ENCODE results near the gene SLC18A3. TPM values are rescaled to one million over a fixed set of nuclear protein-coding genes. Genes with fewer than 3 reads are reported as not detected.
A peak's percentile ranks its signal among the peaks of the same experiment; 100 is the strongest.

The SLC18A3 gene
- total RNA-seq, 1 donor from 2014 or later, result not detected

DNA sequence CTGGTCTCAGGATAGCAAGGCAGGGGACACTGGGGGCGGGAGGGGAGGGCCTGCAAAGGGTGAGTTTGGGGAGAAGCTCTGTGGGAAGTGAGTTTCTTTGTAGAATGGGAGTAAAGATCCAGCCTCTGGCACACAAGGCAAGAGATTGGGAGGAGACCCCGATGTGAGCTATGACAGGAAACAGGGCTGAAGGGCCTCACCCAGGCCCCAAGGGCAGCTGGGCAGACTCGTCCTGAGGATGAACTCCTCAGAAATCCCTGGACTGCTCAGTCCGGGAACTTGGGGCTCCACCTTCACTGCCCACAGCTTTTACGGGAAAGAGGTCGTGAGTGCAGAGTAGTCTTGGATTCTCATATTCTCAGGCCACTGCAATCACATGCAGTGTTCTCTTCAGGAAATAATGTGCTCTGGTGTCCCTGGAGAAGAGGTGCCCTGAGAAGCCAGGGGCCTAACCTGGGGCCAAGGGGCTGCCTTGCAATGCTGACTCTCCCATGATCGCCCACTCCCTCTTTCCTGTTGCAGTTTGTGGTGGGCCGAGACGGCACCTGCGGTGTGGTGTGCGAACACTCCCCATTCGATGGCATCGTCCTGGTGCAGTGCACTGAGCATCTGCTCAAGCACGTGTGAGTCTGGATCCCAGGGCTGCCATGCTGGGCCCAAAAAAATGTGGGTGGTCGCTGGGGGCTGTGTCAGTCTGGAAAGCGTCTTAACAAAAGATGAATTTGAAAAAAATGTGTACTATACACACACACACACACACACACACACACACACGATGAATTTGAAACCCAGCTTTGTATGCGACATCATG is 38.1 kb downstream of the SLC18A3 start:
- intact Hi-C loops (cut with micrococcal nuclease), result no loop called here
- H3K27ac Mint-ChIP-seq, result peak overlapping the region; percentile 52
- H3K9me3 Mint-ChIP-seq, result no peaks in the 10 kb centered on the region
- no peak overlapping the region for H3K4me3 Mint-ChIP-seq
- H3K36me3 Mint-ChIP-seq (ENCODE audit: low read depth), result no peaks in the 10 kb centered on the region
- DNase-seq (ENCODE audit: low spot score), result no peak
- H3K4me1 Mint-ChIP-seq (ENCODE audit: low read depth), result peaks cover 17% of the 10 kb centered on the region
- peaks cover 1% of the 10 kb centered on the region for H3K27me3 Mint-ChIP-seq (ENCODE audit: insufficient read depth)

DNA sequence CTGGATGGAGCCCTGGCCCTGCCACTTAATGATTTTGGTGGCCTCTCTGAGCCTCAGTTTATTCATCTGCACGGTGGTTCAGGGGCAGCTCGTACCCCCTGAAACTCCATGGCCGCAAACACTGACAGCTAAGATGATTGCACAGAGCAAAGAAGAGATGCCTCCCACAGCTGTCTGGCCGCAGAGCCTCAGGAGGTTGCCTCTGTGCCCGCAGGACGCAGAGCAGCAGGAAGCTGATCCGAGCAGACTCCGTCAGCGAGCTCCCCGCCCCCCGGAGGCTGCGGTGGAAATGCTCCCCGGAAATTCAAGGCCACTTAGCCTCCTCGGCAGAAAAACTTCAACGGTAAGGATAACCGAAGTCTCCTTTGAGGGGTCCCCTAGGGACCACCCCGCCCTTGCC is 39.2 kb downstream of the SLC18A3 start:
- no peaks in the 10 kb centered on the region for H3K36me3 Mint-ChIP-seq (ENCODE audit: low read depth)
- no peak overlapping the region for H3K4me3 Mint-ChIP-seq
- peaks cover 1% of the 10 kb centered on the region for H3K27me3 Mint-ChIP-seq (ENCODE audit: insufficient read depth)
- intact Hi-C loops (cut with micrococcal nuclease), result no loop called here
- peak; percentile 32 for DNase-seq (ENCODE audit: low spot score)
- H3K9me3 Mint-ChIP-seq, result no peaks in the 10 kb centered on the region
- H3K4me1 Mint-ChIP-seq (ENCODE audit: low read depth), result peaks cover 17% of the 10 kb centered on the region
- no peak overlapping the region for H3K27ac Mint-ChIP-seq

DNA sequence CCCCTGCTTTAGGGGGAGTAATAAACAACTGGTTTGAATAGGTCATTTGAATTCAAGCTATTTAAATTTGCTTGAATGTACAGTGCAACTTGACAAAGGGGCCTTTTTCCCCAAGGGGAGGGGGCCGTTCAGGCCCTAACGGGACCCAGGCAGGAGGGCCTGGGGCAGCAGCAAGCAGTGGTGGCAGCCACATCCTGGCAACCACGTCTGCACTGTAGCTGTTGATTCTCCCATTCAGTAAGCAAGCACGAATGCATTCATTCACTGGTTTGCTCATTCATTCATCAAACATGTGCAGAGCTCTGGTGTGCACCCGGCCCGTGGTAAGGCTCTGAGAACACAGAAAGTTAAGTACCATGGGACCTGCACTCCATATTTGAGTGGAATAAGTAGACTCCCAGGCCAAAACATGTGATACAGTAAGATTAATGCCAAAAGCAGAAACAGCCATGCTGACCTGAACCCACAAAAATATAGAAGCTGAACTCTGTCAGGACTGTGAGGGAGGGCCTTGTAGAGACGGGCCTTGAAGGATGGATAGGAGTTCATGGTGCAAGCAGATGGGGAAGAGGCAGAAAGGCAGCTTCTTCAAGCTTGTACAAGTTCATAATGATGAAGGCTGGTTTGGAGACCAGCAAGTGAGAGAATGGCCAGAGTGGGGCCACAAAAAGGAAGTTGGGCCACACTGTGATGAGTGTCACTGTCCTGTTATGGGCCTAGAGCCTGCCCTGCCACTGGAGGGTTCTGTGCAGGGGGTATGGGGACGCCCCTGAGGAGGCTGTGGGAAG is 40.0 kb downstream of the SLC18A3 start:
- Mint-ChIP-seq H3K36me3 (ENCODE audit: low read depth) (no peaks in the 10 kb centered on the region), H3K4me1 (ENCODE audit: low read depth) (peaks cover 17% of the 10 kb centered on the region), H3K27ac (no peak overlapping the region), H3K4me3 (no peak overlapping the region), H3K27me3 (ENCODE audit: insufficient read depth) (peaks cover 1% of the 10 kb centered on the region), H3K9me3 (no peaks in the 10 kb centered on the region)
- no peak for DNase-seq (ENCODE audit: low spot score)
- intact Hi-C loops (cut with micrococcal nuclease), result no loop called here

DNA sequence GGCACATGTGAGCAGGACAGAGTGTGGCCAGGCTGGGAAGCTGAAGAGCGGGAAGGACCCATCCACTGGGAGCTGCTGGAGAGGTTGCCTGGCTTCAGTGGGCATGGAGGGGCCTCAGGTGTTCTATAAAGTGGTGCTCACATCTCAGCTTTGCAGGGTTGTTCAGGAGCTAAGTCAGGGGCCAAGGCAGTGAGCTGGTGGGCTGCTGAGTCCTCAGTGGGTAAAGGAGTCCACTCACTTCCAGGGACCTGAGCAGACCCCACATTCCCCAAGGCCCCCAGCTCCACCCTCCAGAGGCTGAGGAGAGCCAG is 40.6 kb downstream of the SLC18A3 start:
- DNase-seq (ENCODE audit: low spot score), result no peak
- no peaks in the 10 kb centered on the region for H3K9me3 Mint-ChIP-seq
- no peak overlapping the region for H3K4me3 Mint-ChIP-seq
- intact Hi-C loops (cut with micrococcal nuclease), result no loop called here
- no peaks in the 10 kb centered on the region for H3K36me3 Mint-ChIP-seq (ENCODE audit: low read depth)
- peaks cover 17% of the 10 kb centered on the region for H3K4me1 Mint-ChIP-seq (ENCODE audit: low read depth)
- peaks cover 1% of the 10 kb centered on the region for H3K27me3 Mint-ChIP-seq (ENCODE audit: insufficient read depth)
- H3K27ac Mint-ChIP-seq, result no peak overlapping the region

DNA sequence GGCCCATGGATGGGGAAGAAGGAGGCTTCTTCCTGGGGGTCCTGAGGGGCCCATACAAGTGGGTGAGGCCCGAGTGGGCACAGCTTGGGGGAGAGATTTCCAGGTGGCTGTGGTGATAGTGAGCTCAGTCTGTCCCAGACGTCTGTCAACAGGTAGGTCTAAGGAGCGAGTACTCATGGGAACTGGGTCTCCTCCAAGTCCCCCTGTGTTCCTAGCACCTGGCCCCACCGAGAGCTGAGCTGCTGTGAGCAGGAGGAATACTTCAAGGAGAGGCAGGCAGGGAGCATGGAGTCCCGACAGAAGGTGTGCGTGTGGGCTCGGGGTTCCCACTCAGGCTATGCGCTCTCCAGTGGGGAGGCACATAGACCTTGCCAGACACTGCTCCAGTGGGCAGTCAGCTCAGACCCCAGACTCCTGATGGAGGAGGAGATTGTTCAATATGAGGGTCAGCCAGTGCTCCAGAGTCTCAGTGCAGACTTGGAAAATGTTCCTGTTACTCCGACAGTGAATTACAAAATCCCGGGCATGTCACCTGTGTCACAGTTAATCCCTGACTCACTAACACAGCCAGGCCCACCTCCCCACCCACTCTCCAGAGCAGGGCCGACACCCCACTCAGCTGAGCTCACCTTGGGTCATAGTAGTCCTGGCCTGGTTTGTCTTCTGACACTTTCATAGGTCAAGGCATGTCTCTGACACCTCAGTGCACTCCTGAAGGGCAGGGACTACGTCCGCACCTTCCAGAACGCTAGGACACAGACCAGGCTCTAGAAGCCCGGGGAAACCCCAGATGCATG is 41.1 kb downstream of the SLC18A3 start:
- peaks cover 17% of the 10 kb centered on the region for H3K4me1 Mint-ChIP-seq (ENCODE audit: low read depth)
- intact Hi-C loops (cut with micrococcal nuclease), result no loop called here
- no peak for DNase-seq (ENCODE audit: low spot score)
- H3K27ac Mint-ChIP-seq, result no peak overlapping the region
- peaks cover 1% of the 10 kb centered on the region for H3K27me3 Mint-ChIP-seq (ENCODE audit: insufficient read depth)
- H3K9me3 Mint-ChIP-seq, result no peaks in the 10 kb centered on the region
- H3K36me3 Mint-ChIP-seq (ENCODE audit: low read depth), result no peaks in the 10 kb centered on the region
- no peak overlapping the region for H3K4me3 Mint-ChIP-seq

DNA sequence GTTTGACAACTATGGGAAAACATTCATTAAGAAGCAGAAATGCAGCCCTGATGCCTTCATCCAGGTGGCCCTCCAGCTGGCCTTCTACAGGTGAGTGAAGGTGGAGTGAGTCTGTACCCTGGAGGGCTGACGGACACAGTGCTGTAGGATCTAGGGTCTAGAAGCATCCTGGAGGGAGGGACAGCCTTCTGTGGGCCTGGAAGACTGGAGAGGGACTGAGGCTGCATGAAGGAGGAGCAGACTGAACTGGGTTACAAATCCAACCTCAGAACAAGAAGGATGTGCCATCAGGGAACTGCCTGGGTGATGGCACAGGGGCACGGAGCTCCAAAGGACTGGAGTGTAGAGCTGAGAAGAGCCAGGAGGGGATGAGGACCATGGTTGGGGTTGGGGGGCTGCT is 41.8 kb downstream of the SLC18A3 start:
- H3K9me3 Mint-ChIP-seq, result no peaks in the 10 kb centered on the region
- H3K4me3 Mint-ChIP-seq, result no peak overlapping the region
- peaks cover 1% of the 10 kb centered on the region for H3K27me3 Mint-ChIP-seq (ENCODE audit: insufficient read depth)
- no peaks in the 10 kb centered on the region for H3K36me3 Mint-ChIP-seq (ENCODE audit: low read depth)
- no peak overlapping the region for H3K27ac Mint-ChIP-seq
- intact Hi-C loops (cut with micrococcal nuclease), result no loop called here
- H3K4me1 Mint-ChIP-seq (ENCODE audit: low read depth), result peaks cover 17% of the 10 kb centered on the region
- DNase-seq (ENCODE audit: low spot score), result no peak

DNA sequence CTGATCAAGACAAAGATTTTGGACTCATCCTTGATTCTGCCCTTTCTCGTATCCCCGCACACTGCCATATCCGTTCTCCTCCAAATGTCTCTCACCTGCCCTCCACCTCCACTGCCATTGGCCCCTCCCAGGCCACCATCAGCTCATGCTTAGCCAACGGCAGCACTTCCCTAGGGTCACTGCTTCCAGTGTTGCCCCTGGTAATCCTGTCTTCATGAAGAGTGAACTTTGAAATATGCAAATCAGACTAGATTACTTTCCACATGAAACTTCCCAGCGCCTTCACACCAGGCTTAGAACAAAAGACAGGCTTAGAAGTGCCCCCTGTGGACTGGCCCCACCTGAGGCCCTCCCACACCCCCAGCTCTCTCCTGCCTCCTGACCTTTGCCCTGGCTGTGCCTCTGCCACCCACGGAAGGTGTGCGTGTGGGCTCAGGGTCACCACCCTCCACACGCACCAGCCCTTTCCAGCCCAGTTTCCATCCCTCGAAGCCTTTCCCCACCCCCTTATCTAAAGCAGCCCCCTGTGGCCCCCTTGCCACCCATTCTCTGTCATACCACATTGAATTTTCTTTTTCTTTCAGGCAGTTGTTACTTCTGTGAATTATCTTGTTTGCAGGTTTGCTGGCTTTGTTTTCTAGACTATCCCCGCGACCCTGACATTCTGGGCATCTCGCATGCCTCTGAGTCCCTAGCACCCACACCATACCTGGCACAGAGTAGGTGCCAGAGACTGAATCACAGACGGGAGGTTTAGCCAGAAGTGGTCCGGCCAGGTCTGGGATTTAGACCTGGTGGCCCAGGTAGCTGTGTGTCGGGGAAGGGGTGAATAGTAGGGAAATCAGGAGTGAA is 42.5 kb downstream of the SLC18A3 start:
- no peak overlapping the region for H3K4me3 Mint-ChIP-seq
- peaks cover under 1% of the 10 kb centered on the region for H3K27me3 Mint-ChIP-seq (ENCODE audit: insufficient read depth)
- no peaks in the 10 kb centered on the region for H3K36me3 Mint-ChIP-seq (ENCODE audit: low read depth)
- DNase-seq (ENCODE audit: low spot score), result no peak
- H3K9me3 Mint-ChIP-seq, result no peaks in the 10 kb centered on the region
- intact Hi-C loops (cut with micrococcal nuclease), result no loop called here
- H3K4me1 Mint-ChIP-seq (ENCODE audit: low read depth), result peaks cover 17% of the 10 kb centered on the region
- H3K27ac Mint-ChIP-seq, result no peak overlapping the region

DNA sequence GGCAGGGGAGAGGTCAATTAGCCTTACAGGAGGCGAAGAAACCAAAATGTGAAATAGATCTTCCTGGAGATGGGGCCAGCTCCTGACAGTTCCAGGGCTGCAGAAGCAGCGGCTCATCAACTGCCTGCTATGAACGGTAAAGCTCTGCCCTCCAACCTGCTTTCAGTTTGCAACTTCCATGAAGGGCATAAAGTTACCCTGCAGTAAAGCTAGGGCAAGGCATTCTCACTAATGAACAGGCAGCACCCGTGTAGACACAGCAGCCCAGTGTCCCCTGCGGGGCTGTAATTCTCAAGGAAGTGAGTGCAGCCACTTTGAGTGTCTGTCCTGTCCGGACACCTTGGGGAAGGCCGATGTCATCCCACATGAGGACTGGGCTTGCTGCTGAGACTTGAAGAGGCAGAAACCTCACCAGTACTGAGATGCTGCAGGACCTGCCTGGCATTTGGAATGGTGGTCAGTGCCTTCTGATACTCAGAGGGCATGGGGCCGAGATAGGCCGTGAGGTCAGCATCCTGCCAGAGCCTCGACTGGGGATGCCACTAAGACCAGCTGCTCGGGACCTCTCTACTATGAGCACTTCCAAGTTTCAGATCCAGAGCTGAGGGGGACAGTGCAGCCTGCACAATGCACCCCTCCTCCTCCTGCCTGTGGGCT is 43.3 kb downstream of the SLC18A3 start:
- no peaks in the 10 kb centered on the region for H3K9me3 Mint-ChIP-seq
- DNase-seq (ENCODE audit: low spot score), result no peak
- intact Hi-C loops (cut with micrococcal nuclease), result no loop called here
- H3K36me3 Mint-ChIP-seq (ENCODE audit: low read depth), result no peaks in the 10 kb centered on the region
- peaks cover 17% of the 10 kb centered on the region for H3K4me1 Mint-ChIP-seq (ENCODE audit: low read depth)
- H3K27me3 Mint-ChIP-seq (ENCODE audit: insufficient read depth), result no peaks in the 10 kb centered on the region
- H3K4me3 Mint-ChIP-seq, result no peak overlapping the region
- no peak overlapping the region for H3K27ac Mint-ChIP-seq

DNA sequence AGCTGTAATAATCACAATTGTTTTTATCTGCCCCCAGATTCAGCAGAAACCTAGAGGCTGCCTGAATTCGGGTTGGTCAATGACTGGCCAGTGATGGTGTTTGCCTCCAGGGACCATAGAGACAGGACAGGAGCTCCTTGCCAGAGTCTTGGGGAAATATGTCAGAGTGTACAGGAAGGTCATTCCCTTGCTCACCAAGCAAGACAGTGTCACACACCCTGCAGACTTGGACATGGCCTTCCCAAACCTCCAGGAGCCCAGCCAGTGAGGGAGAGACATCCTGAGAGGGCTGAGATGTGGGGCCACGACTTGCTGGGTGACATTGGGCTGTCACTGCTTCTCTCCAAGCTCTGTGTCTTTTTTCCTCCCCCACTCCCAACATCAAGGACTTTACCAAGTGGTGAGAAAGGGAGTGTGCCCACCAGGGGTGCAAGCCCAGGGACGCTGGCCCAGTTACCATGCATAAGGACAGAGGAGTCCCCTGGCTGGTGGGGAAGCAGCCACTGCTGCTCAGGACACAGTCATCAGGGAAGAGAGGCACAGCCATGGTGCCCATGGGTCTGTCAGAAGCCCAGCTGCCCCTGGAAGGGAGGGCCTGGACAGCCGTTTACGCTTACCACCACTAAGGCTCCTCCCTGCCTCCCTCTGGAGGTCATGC is 44.1 kb downstream of the SLC18A3 start:
- H3K36me3 Mint-ChIP-seq (ENCODE audit: low read depth), result no peaks in the 10 kb centered on the region
- H3K9me3 Mint-ChIP-seq, result peaks cover 8% of the 10 kb centered on the region
- H3K4me1 Mint-ChIP-seq (ENCODE audit: low read depth), result peaks cover 13% of the 10 kb centered on the region
- no peak overlapping the region for H3K27ac Mint-ChIP-seq
- no peak for DNase-seq (ENCODE audit: low spot score)
- intact Hi-C loops (cut with micrococcal nuclease), result no loop called here
- H3K4me3 Mint-ChIP-seq, result no peak overlapping the region
- peaks cover under 1% of the 10 kb centered on the region for H3K27me3 Mint-ChIP-seq (ENCODE audit: insufficient read depth)

DNA sequence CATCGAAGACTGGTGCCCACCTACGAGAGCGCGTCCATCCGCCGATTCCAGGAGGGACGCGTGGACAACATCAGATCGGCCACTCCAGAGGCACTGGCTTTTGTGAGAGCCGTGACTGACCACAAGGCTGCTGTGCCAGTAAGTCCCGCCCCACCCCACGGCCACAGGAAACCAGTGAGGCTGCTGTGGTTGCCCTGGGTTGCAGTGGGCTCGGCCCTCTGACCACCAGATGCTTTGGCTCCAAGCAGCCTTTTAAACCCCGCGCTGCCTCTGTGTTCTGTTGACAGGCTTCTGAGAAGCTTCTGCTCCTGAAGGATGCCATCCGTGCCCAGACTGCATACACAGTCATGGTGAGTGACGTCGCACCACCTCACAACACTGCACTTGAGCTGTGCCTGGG is 45.0 kb downstream of the SLC18A3 start:
- no peak overlapping the region for H3K4me3 Mint-ChIP-seq
- H3K36me3 Mint-ChIP-seq (ENCODE audit: low read depth), result no peaks in the 10 kb centered on the region
- H3K27me3 Mint-ChIP-seq (ENCODE audit: insufficient read depth), result peaks cover 1% of the 10 kb centered on the region
- intact Hi-C loops (cut with micrococcal nuclease), result no loop called here
- H3K27ac Mint-ChIP-seq, result no peak overlapping the region
- H3K4me1 Mint-ChIP-seq (ENCODE audit: low read depth), result peaks cover 4% of the 10 kb centered on the region
- H3K9me3 Mint-ChIP-seq, result peaks cover 14% of the 10 kb centered on the region
- no peak for DNase-seq (ENCODE audit: low spot score)

DNA sequence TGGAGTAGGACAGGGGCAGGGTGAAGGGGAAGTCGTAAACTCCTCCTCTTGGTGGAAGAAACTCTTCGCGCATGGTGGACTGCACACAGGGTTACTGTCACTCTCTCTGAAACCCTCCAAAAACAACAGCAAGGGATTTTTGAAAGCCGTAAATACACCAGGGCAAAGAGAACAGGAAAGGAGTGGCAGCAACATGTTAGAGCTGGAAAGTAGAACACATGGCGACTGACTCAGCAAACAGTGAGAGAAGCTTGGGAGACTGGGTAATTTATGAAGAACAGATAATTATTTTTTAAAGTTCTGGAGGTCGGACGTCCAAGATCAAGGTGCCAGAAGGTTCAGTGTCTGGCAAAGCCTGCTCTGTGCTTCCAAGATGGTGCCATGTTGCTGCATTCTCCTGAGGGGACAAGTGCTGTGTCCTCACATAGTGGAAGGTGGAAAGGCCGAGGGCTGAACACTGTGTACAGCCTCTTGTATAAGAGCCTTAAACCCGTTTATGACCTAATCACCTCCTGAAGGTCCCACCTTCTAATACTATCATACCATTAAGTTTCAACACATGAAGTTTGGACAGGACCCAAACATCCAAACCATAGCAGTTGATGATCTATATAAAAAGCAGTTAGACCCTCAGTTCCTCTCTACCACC is 46.9 kb downstream of the SLC18A3 start:
- H3K4me3 Mint-ChIP-seq, result no peak overlapping the region
- peaks cover 14% of the 10 kb centered on the region for H3K9me3 Mint-ChIP-seq
- no peaks in the 10 kb centered on the region for H3K4me1 Mint-ChIP-seq (ENCODE audit: low read depth)
- H3K27me3 Mint-ChIP-seq (ENCODE audit: insufficient read depth), result peaks cover 1% of the 10 kb centered on the region
- intact Hi-C loops (cut with micrococcal nuclease), result no loop called here
- DNase-seq (ENCODE audit: low spot score), result no peak
- H3K36me3 Mint-ChIP-seq (ENCODE audit: low read depth), result no peaks in the 10 kb centered on the region
- no peak overlapping the region for H3K27ac Mint-ChIP-seq

Data from activated T-helper 1 cell treated with anti-CD3 and anti-CD28 coated beads, Interleukin-12 subunit alpha, Interleukin-12 subunit beta, Interleukin-2, Interleukin-4 antibody, amounts not matched to agents 30 ng/mL and 10 ng/mL and 1 ng/mL, durations not matched to agents 14 hours and 24 hours and 36 hours (primary cell).